Adipocyte (in vitro differentiated cells): ENCODE measurements around the gene RAPH1.

ENCODE experiments used
- DNase-seq: peaks from one replicate; pipeline ENCODE4 v3.0.0-alpha.2; 2015; ENCODE audit warnings: low read depth
- H3K27me3 ChIP-seq: replicated peaks from 2 replicates; pipeline ENCODE4 v1.7.0; 2013; ENCODE audit warnings: mild to moderate bottlenecking, low read length, moderate library complexity; ENCODE audit not compliant: control insufficient read depth, insufficient read depth
- H3K36me3 ChIP-seq: 2 replicates; pipeline ENCODE4 v1.7.0; 2013; ENCODE audit warnings: low read length, mild to moderate bottlenecking, moderate library complexity; ENCODE audit not compliant: control insufficient read depth, insufficient read depth, severe bottlenecking
- H3K4me1 ChIP-seq: 2 replicates; pipeline ENCODE4 v1.7.0; 2013; ENCODE audit warnings: mild to moderate bottlenecking, low read length, moderate library complexity; ENCODE audit not compliant: control insufficient read depth, insufficient read depth
- H3K4me3 ChIP-seq: 2 replicates; pipeline ENCODE4 v1.7.0; 2013; ENCODE audit warnings: mild to moderate bottlenecking, low read length, moderate library complexity
- H3K9ac ChIP-seq: 2 replicates; pipeline ENCODE4 v1.7.0; 2013; ENCODE audit warnings: mild to moderate bottlenecking, low read length, moderate library complexity
- H3K9me3 ChIP-seq: 2 replicates; pipeline ENCODE4 v1.7.0; 2013; ENCODE audit warnings: mild to moderate bottlenecking, low read length, moderate library complexity; ENCODE audit not compliant: control insufficient read depth

The RAPH1 gene

DNA sequence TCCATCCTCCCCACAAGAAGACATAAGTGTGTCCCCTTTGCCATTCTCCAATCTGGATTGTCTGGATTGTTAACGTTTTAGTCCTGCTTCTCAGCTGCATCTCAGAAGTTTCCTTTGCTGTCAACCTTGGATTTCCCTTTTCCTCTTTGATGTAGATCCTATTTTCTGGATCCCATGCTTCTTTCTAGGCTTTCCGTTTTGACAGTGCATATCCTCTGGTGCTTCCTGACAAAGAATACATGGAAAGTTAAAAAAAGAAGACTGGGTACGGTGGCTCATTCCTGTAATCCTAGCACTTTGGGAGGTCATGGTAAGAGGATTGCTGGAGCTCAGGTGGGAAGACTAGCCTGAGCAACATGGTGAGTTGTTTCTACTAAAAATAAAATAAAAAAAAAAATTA, 180.1 kb downstream of the RAPH1 start:
- H3K4me1 ChIP-seq: no peaks in the 10 kb centered on the region
- no peak overlapping the region for H3K4me3 ChIP-seq
- no peaks in the 10 kb centered on the region for H3K36me3 ChIP-seq
- H3K9me3 ChIP-seq: no peaks in the 10 kb centered on the region
- no peak overlapping the region for H3K9ac ChIP-seq
- H3K27me3 ChIP-seq: no peaks in the 10 kb centered on the region
- DNase-seq: no peak

DNA sequence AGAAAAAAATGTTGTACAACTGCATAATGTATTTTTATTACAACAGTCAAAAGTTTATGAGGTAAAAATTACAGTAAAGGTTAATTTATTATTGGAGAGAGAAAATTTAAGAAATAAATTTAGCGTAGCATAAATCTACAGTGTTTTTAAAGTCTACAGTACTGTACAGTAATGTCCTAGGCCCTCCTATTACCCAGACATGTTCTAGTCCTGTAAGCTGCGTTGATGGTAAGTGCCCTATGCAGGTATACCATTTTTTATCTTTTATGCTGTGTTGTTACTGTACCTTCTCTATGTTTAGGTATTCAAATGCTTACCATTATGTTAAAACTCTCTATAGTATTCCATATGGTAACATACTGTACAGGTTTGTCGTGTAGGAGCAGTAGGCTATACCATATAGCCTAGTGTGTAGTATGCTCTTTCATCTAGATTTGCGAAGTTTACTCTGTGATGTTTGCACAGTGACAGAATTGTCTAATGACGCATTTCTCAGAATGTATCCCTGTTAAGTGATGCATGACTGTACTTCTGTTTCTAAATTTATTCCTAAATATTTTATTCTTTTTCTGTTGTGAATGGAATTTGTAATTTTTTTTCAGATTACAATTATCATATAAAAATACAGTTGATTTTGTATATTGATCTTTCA, 182.4 kb downstream of the RAPH1 start:
- H3K4me1 ChIP-seq: no peaks in the 10 kb centered on the region
- no peaks in the 10 kb centered on the region for H3K36me3 ChIP-seq
- no peaks in the 10 kb centered on the region for H3K9me3 ChIP-seq
- no peak overlapping the region for H3K9ac ChIP-seq
- no peaks in the 10 kb centered on the region for H3K27me3 ChIP-seq
- DNase-seq: no peak
- H3K4me3 ChIP-seq: no peak overlapping the region

DNA sequence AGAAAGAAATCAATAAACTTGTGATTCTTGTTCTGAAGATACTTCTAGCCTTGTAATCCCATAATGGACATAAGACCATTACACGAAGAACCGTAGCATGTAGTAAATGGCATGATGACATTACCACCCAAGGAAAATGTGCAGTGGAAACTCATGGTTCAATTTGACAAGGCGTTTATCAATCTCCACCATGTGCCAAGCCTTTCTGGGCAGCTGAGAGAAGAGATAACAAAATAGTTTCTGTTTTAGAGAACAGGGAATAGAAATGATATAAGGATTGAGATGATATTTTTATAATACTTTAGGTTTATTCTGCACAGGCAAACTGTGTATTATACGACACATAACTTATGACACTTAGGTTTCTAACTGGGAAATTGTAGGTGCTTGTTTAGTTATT, 187.7 kb downstream of the RAPH1 start:
- H3K9ac ChIP-seq: no peak overlapping the region
- no peaks in the 10 kb centered on the region for H3K27me3 ChIP-seq
- H3K9me3 ChIP-seq: no peaks in the 10 kb centered on the region
- H3K36me3 ChIP-seq: no peaks in the 10 kb centered on the region
- H3K4me3 ChIP-seq: no peak overlapping the region
- H3K4me1 ChIP-seq: no peaks in the 10 kb centered on the region
- no peak for DNase-seq

DNA sequence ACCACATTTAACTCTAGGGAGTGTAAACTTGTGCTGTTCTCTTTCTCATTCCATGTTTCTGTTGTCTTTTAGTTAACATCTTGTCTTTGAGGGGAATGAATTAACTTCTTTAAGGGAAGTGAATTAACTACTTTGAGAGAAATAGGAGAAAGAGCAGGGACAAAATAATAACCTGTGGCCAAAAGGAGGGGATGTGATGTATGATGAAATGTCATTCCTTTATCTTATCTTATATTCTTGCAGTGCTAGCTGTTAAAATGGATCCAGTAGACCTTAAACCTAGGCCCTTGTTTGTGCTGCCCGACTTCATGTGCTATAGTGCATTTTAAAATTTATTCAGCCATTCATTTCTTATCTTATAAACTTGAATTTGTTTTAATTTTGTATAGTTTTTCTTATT, 188.5 kb downstream of the RAPH1 start:
- Histone ChIP-seq H3K9me3 (no peaks in the 10 kb centered on the region), H3K27me3 (no peaks in the 10 kb centered on the region), H3K4me1 (peaks cover 3% of the 10 kb centered on the region), H3K9ac (no peak overlapping the region), H3K4me3 (no peak overlapping the region), H3K36me3 (no peaks in the 10 kb centered on the region)
- no peak for DNase-seq

DNA sequence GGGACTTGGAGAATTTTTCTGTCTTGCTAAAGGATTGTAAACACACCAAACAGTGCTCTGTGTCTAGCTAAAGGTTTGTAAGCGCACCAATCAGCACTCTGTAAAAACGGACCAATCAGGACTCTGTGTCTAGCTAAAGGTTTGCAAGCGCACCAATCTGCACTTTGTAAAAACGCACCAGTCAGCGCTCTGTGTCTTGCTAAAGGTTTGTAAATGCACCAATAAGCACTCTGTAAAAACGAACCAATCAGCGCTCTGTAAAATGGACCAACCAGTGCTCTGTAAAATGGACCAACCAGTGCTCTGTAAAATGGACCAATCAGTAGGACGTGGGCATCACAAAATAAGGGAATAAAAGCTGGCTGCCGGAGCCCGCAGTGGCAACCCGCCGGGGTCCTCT, 190.4 kb downstream of the RAPH1 start:
- Histone ChIP-seq H3K36me3 (no peaks in the 10 kb centered on the region), H3K4me1 (peaks cover 17% of the 10 kb centered on the region), H3K4me3 (no peak overlapping the region), H3K9me3 (no peaks in the 10 kb centered on the region), H3K27me3 (no peaks in the 10 kb centered on the region), H3K9ac (no peak overlapping the region)
- no peak for DNase-seq
